ENCODE measurements around the gene CACNA1S.

Gene CACNA1S

GRCh38 chr1:201111156-201111555 is 1.1 kb downstream of the CACNA1S start:
- H3K27ac ChIP-seq, result peak overlapping the region; percentile 35; the same call in 1 of the 2 replicates
- H3K4me1 ChIP-seq, result peaks cover 48% of the 10 kb centered on the region
- H3K9me3 ChIP-seq, result no peaks in the 10 kb centered on the region
- H3K36me3 ChIP-seq, result 0 out of 2 replicates have a peak, but pooled peaks cover under 1% of the 10 kb centered on the region
- H3K4me2 ChIP-seq, result peak overlapping the region; percentile 37
- H4K20me1 ChIP-seq, result no peaks in the 10 kb centered on the region
- TF ChIP-seq Cebpa-rat (IDR thresholded peaks at IDR 0.05), result no peak
- no peak overlapping the region; the same call in 1 of the 2 replicates for H3K9ac ChIP-seq
- no peak overlapping the region for H3K4me3 ChIP-seq
- H3K27me3 ChIP-seq, result no peaks in the 10 kb centered on the region

GRCh38 chr1:201110616-201111015 is 1.6 kb downstream of the CACNA1S start:
- H3K36me3 ChIP-seq, result no peaks in the 10 kb centered on the region
- H3K4me2 ChIP-seq, result peak overlapping the region; percentile 37; the same call in 1 of the 2 replicates
- H3K9ac ChIP-seq, result no peak overlapping the region
- H4K20me1 ChIP-seq, result no peaks in the 10 kb centered on the region
- H3K27ac ChIP-seq, result 0 out of 2 replicates have a peak overlapping the region, but pooled peaks have one; percentile 35
- no peaks in the 10 kb centered on the region for H3K9me3 ChIP-seq
- peaks cover 43% of the 10 kb centered on the region for H3K4me1 ChIP-seq
- no peak for TF ChIP-seq Cebpa-rat (IDR thresholded peaks at IDR 0.05)
- H3K4me3 ChIP-seq, result no peak overlapping the region
- H3K27me3 ChIP-seq, result no peaks in the 10 kb centered on the region

GRCh38 chr1:201110138-201110537 is 2.1 kb downstream of the CACNA1S start:
- H3K27me3 ChIP-seq, result no peaks in the 10 kb centered on the region

GRCh38 chr1:201109651-201110050 is 2.6 kb downstream of the CACNA1S start:
- no peak overlapping the region for H3K9ac ChIP-seq
- no peaks in the 10 kb centered on the region for H4K20me1 ChIP-seq
- no peak overlapping the region for H3K4me2 ChIP-seq
- peaks cover 34% of the 10 kb centered on the region for H3K4me1 ChIP-seq
- H3K36me3 ChIP-seq, result no peaks in the 10 kb centered on the region
- H3K27me3 ChIP-seq, result no peaks in the 10 kb centered on the region
- no peak overlapping the region for H3K27ac ChIP-seq
- no peaks in the 10 kb centered on the region for H3K9me3 ChIP-seq
- H3K4me3 ChIP-seq, result no peak overlapping the region
- no peak for TF ChIP-seq Cebpa-rat (IDR thresholded peaks at IDR 0.05)

More at GRCh38 chr1:201110138-201110537, 2.1 kb downstream of the CACNA1S start:
- H3K27ac ChIP-seq, result no peak overlapping the region
- H3K36me3 ChIP-seq, result no peaks in the 10 kb centered on the region
- TF ChIP-seq Cebpa-rat (IDR thresholded peaks at IDR 0.05), result no peak
- H3K4me2 ChIP-seq, result no peak overlapping the region
- no peak overlapping the region for H3K9ac ChIP-seq
- no peaks in the 10 kb centered on the region for H4K20me1 ChIP-seq
- H3K4me3 ChIP-seq, result no peak overlapping the region
- no peaks in the 10 kb centered on the region for H3K9me3 ChIP-seq
- H3K4me1 ChIP-seq, result peaks cover 38% of the 10 kb centered on the region

- H3K27ac ChIP-seq, result no peak overlapping the region
- peaks cover 31% of the 10 kb centered on the region for H3K4me1 ChIP-seq
- no peaks in the 10 kb centered on the region for H4K20me1 ChIP-seq
- H3K27me3 ChIP-seq, result no peaks in the 10 kb centered on the region
- no peaks in the 10 kb centered on the region for H3K36me3 ChIP-seq
- no peak for TF ChIP-seq Cebpa-rat (IDR thresholded peaks at IDR 0.05)
- no peak overlapping the region for H3K9ac ChIP-seq
- peak overlapping the region; percentile 26; the same call in 1 of the 2 replicates for H3K4me2 ChIP-seq
- no peaks in the 10 kb centered on the region for H3K9me3 ChIP-seq
- H3K4me3 ChIP-seq, result no peak overlapping the region
Measured at GRCh38 chr1:201108614-201109013, 3.6 kb downstream of the CACNA1S start.

- Histone ChIP-seq H4K20me1 (no peaks in the 10 kb centered on the region), H3K4me3 (no peak overlapping the region), H3K4me1 (peaks cover 22% of the 10 kb centered on the region), H3K27ac (no peak overlapping the region), H3K9me3 (no peaks in the 10 kb centered on the region), H3K4me2 (no peak overlapping the region), H3K36me3 (no peaks in the 10 kb centered on the region), H3K9ac (no peak overlapping the region), H3K27me3 (no peaks in the 10 kb centered on the region)
- no peak for TF ChIP-seq Cebpa-rat (IDR thresholded peaks at IDR 0.05)
Measured at GRCh38 chr1:201105688-201106087, 6.5 kb downstream of the CACNA1S start.

- Histone ChIP-seq H3K9me3 (no peaks in the 10 kb centered on the region), H3K36me3 (no peaks in the 10 kb centered on the region), H4K20me1 (no peaks in the 10 kb centered on the region), H3K4me1 (peaks cover 21% of the 10 kb centered on the region), H3K4me2 (no peak overlapping the region), H3K27ac (no peak overlapping the region), H3K9ac (no peak overlapping the region), H3K4me3 (no peak overlapping the region), H3K27me3 (no peaks in the 10 kb centered on the region)
- no peak for TF ChIP-seq Cebpa-rat (IDR thresholded peaks at IDR 0.05)
Measured at GRCh38 chr1:201104141-201104540, 8.1 kb downstream of the CACNA1S start.

GRCh38 chr1:201103666-201104065 is 8.6 kb downstream of the CACNA1S start:
- H3K36me3 ChIP-seq, result no peaks in the 10 kb centered on the region

GRCh38 chr1:201100169-201100930 is 11.9 kb downstream of the CACNA1S start:
- Histone ChIP-seq H3K4me3 (no peak overlapping the region), H3K9ac (no peak overlapping the region), H3K9me3 (no peaks in the 10 kb centered on the region), H3K27ac (no peak overlapping the region), H4K20me1 (no peaks in the 10 kb centered on the region), H3K4me1 (peaks cover 27% of the 10 kb centered on the region), H3K27me3 (no peaks in the 10 kb centered on the region), H3K36me3 (no peaks in the 10 kb centered on the region), H3K4me2 (no peak overlapping the region)
- TF ChIP-seq Cebpa-rat (IDR thresholded peaks at IDR 0.05), result no peak

More at GRCh38 chr1:201103666-201104065, 8.6 kb downstream of the CACNA1S start:
- Histone ChIP-seq H3K4me2 (no peak overlapping the region), H3K27ac (no peak overlapping the region), H3K4me3 (no peak overlapping the region), H3K27me3 (no peaks in the 10 kb centered on the region), H3K9ac (no peak overlapping the region), H3K9me3 (no peaks in the 10 kb centered on the region), H3K4me1 (peaks cover 17% of the 10 kb centered on the region), H4K20me1 (no peaks in the 10 kb centered on the region)
- TF ChIP-seq Cebpa-rat (IDR thresholded peaks at IDR 0.05), result no peak

GRCh38 chr1:201098992-201099677 is 13.1 kb downstream of the CACNA1S start:
- Histone ChIP-seq H3K9ac (no peak overlapping the region), H3K27ac (no peak overlapping the region), H3K4me1 (peaks cover 31% of the 10 kb centered on the region), H3K4me2 (no peak overlapping the region), H3K9me3 (no peaks in the 10 kb centered on the region), H3K36me3 (no peaks in the 10 kb centered on the region), H4K20me1 (no peaks in the 10 kb centered on the region), H3K4me3 (no peak overlapping the region), H3K27me3 (no peaks in the 10 kb centered on the region)
- TF ChIP-seq Cebpa-rat (IDR thresholded peaks at IDR 0.05), result no peak

Data from BLaER1 (cell line).